ENCODE results near the gene CSRNP3.

DNA sequence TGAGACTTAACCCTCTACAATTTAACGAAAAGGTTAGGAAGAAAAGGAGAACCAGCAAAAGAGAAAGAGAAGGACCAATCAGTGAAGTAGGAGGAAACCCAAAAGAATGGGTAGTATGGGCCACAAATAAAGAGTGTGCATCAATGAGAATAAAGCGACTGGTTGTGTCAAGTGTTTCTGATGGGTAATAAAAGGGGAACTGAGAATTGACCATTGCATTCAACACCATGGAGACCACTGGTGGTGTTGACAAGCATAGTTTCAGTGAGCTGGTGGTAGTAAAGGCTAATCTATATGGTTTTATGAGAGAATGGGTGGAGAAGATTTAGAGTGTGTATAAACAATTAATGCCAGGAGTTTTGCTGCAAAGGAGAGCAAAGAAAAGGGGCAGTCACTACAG, 75.4 kb downstream of the CSRNP3 start:
- no peak for TF ChIP-seq EZH2 (IDR thresholded peaks at IDR 0.05; ENCODE audit: low read length)
- TF ChIP-seq, protein P1, sequence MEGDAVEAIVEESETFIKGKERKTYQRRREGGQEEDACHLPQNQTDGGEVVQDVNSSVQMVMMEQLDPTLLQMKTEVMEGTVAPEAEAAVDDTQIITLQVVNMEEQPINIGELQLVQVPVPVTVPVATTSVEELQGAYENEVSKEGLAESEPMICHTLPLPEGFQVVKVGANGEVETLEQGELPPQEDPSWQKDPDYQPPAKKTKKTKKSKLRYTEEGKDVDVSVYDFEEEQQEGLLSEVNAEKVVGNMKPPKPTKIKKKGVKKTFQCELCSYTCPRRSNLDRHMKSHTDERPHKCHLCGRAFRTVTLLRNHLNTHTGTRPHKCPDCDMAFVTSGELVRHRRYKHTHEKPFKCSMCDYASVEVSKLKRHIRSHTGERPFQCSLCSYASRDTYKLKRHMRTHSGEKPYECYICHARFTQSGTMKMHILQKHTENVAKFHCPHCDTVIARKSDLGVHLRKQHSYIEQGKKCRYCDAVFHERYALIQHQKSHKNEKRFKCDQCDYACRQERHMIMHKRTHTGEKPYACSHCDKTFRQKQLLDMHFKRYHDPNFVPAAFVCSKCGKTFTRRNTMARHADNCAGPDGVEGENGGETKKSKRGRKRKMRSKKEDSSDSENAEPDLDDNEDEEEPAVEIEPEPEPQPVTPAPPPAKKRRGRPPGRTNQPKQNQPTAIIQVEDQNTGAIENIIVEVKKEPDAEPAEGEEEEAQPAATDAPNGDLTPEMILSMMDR (optimal IDR thresholded peaks at IDR 0.05 in 1 of 3, IDR thresholded peaks at IDR 0.05 in 1 of 3, conservative IDR thresholded peaks at IDR 0.05 in 1 of 3; ENCODE audit: extremely low read depth in 1 of 3, insufficient read depth in 2 of 3, low read length in 3 of 3), result no peak
